MM.1S (cell line): ENCODE measurements around the gene ABTB2.

Experiments used
- DNase-seq: peaks from one replicate; pipeline ENCODE4 v3.0.0-alpha.2; 2015
- H2AFZ ChIP-seq: fragments of 300-600 bp; sonication (generic); 2 replicates; pipeline ENCODE4 v1.6.0; 2016; ENCODE audit warnings: antibody characterized with exemption, low read length
- H3F3A ChIP-seq: fragments of 300-600 bp; sonication (generic); 2 replicates; pipeline ENCODE4 v1.6.1; 2016; ENCODE audit warnings: mild to moderate bottlenecking, antibody characterized with exemption, low read length, moderate library complexity, mixed read lengths; ENCODE audit not compliant: insufficient read depth
- H3K27ac ChIP-seq: fragments of 300-600 bp; sonication (generic); 2 replicates; pipeline ENCODE4 v1.5.1; 2016; ENCODE audit warnings: mild to moderate bottlenecking, low read length
- H3K27me3 ChIP-seq: fragments of 300-600 bp; sonication (generic); replicated peaks from 2 replicates; pipeline ENCODE4 v1.6.0; 2016; ENCODE audit warnings: low read length; ENCODE audit not compliant: insufficient read depth
- H3K36me3 ChIP-seq: fragments of 300-600 bp; sonication (generic); replicated peaks from 2 replicates; pipeline ENCODE4 v1.6.1; 2016; ENCODE audit warnings: mild to moderate bottlenecking, low read length, mixed read lengths; ENCODE audit not compliant: insufficient read depth
- H3K4me1 ChIP-seq: fragments of 300-600 bp; sonication (generic); 2 replicates; pipeline ENCODE4 v1.6.1; 2016; ENCODE audit warnings: low read length, mixed read lengths
- H3K4me2 ChIP-seq: fragments of 300-600 bp; sonication (generic); 2 replicates; pipeline ENCODE4 v1.6.0; 2016; ENCODE audit warnings: low read depth, low read length
- H3K4me3 ChIP-seq: fragments of 300-600 bp; sonication (generic); 2 replicates; pipeline ENCODE4 v1.5.1; 2016; ENCODE audit warnings: low read length, mixed read lengths
- H3K79me2 ChIP-seq: fragments of 300-600 bp; sonication (generic); 2 replicates; pipeline ENCODE4 v1.6.1; 2016; ENCODE audit warnings: mixed run types, low read length, mixed read lengths
- H3K9ac ChIP-seq: fragments of 300-600 bp; sonication (generic); 2 replicates; pipeline ENCODE4 v1.6.1; 2016; ENCODE audit warnings: low read length, mixed read lengths
- H3K9me2 ChIP-seq: fragments of 300-600 bp; sonication (generic); replicated peaks from 2 replicates; pipeline ENCODE4 v1.6.1; 2016; ENCODE audit warnings: mild to moderate bottlenecking, low read length, mixed read lengths; ENCODE audit not compliant: insufficient read depth
- H3K9me3 ChIP-seq: fragments of 300-600 bp; sonication (generic); replicated peaks from 2 replicates; pipeline ENCODE4 v1.6.1; 2016; ENCODE audit warnings: mild to moderate bottlenecking, low read length, mixed read lengths; ENCODE audit not compliant: insufficient read depth
- H4K20me1 ChIP-seq: fragments of 300-600 bp; sonication (generic); 2 replicates; pipeline ENCODE4 v1.6.1; 2016; ENCODE audit warnings: mild to moderate bottlenecking, low read length, moderate library complexity, mixed read lengths; ENCODE audit not compliant: insufficient read depth
- EZH2 ChIP-seq: fragments of 300-600 bp; sonication (generic); optimal IDR thresholded peaks from 2 replicates; pipeline ENCODE3; 2017; ENCODE audit warnings: low read depth, mild to moderate bottlenecking, antibody characterized with exemption, low read length, mixed read lengths
- EZH2phosphoT487 ChIP-seq: fragments of 300-600 bp; sonication (generic); IDR thresholded peaks from 2 replicates; pipeline ENCODE4 v1.6.1; 2018; ENCODE audit warnings: antibody characterized with exemption, low read length
- TF ChIP-seq, protein P1 (sequence below): fragments of 300-600 bp; sonication (generic); IDR thresholded peaks from 2 replicates; pipeline ENCODE4 v1.5.1; 2016; ENCODE audit warnings: antibody characterized with exemption, low read length, mixed read lengths

The ABTB2 gene

DNA sequence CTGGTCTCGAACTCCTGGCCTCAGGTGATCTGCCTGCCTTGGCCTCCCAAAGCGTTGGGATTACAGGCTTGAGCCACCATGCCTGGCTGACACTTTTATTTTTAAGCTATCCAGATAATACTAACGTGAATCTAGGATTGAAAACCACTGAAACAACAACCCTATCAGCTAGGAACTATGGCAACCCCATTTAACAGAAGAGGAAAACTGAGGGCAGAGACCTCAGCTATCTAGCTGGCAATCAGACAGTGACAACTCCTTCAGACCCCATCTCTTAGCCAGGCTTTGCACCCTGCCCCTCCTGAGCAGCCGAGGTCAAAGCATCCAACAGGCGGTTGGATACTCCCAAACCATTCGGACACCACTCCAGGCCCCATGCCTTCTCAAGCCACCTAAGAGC lies 14.1 kb downstream of the ABTB2 start:
- Histone ChIP-seq H3K27me3 (no peaks in the 10 kb centered on the region), H3K79me2 (no peaks in the 10 kb centered on the region), H3K27ac (no peak overlapping the region), H3K9me3 (no peaks in the 10 kb centered on the region), H3F3A (no peaks in the 10 kb centered on the region), H3K9me2 (no peaks in the 10 kb centered on the region), H3K4me2 (no peak overlapping the region), H3K4me3 (no peak overlapping the region), H3K36me3 (no peaks in the 10 kb centered on the region), H2AFZ (no peak overlapping the region), H3K9ac (no peak overlapping the region), H4K20me1 (no peaks in the 10 kb centered on the region), H3K4me1 (no peaks in the 10 kb centered on the region)
- TF ChIP-seq EZH2phosphoT487 (no peak), EZH2 (no peak)
- TF ChIP-seq, protein P1, sequence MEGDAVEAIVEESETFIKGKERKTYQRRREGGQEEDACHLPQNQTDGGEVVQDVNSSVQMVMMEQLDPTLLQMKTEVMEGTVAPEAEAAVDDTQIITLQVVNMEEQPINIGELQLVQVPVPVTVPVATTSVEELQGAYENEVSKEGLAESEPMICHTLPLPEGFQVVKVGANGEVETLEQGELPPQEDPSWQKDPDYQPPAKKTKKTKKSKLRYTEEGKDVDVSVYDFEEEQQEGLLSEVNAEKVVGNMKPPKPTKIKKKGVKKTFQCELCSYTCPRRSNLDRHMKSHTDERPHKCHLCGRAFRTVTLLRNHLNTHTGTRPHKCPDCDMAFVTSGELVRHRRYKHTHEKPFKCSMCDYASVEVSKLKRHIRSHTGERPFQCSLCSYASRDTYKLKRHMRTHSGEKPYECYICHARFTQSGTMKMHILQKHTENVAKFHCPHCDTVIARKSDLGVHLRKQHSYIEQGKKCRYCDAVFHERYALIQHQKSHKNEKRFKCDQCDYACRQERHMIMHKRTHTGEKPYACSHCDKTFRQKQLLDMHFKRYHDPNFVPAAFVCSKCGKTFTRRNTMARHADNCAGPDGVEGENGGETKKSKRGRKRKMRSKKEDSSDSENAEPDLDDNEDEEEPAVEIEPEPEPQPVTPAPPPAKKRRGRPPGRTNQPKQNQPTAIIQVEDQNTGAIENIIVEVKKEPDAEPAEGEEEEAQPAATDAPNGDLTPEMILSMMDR: no peak
- no peak for DNase-seq

DNA sequence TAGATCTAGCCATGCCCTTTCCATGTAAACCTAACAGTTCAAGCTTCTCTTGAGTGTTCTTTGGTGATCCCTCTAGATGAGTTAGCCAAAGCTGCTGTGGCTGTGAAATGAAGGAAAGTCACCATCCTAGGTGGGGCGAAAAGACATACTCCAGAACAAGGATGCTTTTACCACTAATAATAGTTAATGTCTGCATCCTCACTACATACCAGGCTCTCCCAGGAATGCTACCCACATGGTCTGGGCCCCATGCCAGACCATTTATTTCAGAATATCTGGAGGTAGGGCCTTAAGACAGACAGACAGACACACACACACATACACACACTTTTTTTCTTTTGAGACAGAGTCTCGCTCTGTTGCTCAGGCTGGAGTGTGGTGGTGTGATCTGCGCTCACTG lies 14.7 kb downstream of the ABTB2 start:
- no peak overlapping the region for H2AFZ ChIP-seq
- H3K9ac ChIP-seq: no peak overlapping the region
- no peak overlapping the region for H3K4me3 ChIP-seq
- no peaks in the 10 kb centered on the region for H3K9me2 ChIP-seq
- no peaks in the 10 kb centered on the region for H3F3A ChIP-seq
- TF ChIP-seq EZH2phosphoT487 (no peak), EZH2 (no peak)
- TF ChIP-seq, protein P1: no peak
- H3K4me1 ChIP-seq: no peaks in the 10 kb centered on the region
- DNase-seq: no peak
- no peaks in the 10 kb centered on the region for H3K27me3 ChIP-seq
- no peaks in the 10 kb centered on the region for H3K9me3 ChIP-seq
- H3K36me3 ChIP-seq: no peaks in the 10 kb centered on the region
- H3K4me2 ChIP-seq: no peak overlapping the region
- H3K79me2 ChIP-seq: no peaks in the 10 kb centered on the region
- H3K27ac ChIP-seq: no peak overlapping the region
- H4K20me1 ChIP-seq: no peaks in the 10 kb centered on the region

- Histone ChIP-seq H3K9me3 (no peaks in the 10 kb centered on the region), H3K4me2 (no peak overlapping the region), H3K9ac (no peak overlapping the region), H3K4me1 (no peaks in the 10 kb centered on the region), H3K27ac (no peak overlapping the region), H3K9me2 (no peaks in the 10 kb centered on the region), H3K27me3 (no peaks in the 10 kb centered on the region), H3K4me3 (no peak overlapping the region), H3K36me3 (no peaks in the 10 kb centered on the region), H3K79me2 (no peaks in the 10 kb centered on the region), H3F3A (no peaks in the 10 kb centered on the region), H4K20me1 (no peaks in the 10 kb centered on the region), H2AFZ (no peak overlapping the region)
- TF ChIP-seq EZH2 (no peak), EZH2phosphoT487 (no peak)
- TF ChIP-seq, protein P1: no peak
- no peak for DNase-seq
These were observed 15.8 kb downstream of the ABTB2 start for GRCh38 chr11:34341931-34342533.
